ENCODE measurements around the gene EHF. TPM values are rescaled to one million over a fixed set of nuclear protein-coding genes. Genes with fewer than 3 reads are reported as not detected.

EHF gene
- total RNA-seq, 1 experiment from 2014 or later: 0.51 TPM

DNA sequence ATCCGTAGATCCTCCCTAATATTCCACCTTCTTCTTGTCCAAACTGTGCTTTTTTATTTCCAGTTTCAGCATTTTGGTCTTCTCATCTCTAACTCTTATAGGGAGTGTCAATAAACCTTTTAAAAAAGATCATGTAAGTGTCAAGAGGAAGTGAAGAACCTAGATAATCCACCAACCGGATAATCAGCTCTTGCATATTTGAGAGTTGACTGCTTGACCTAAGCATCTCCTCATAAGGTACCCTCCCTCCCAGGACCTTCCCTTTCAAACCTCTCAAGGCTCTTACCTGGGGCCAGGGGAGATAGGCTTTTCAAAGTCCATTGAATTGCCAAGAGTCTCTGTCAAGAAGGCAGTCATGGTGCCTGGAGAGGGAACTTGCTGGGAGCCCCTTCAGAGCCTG, 691 bp upstream of the EHF start:
- ChIA-PET POLR2A (no interaction called here), CTCF (no interaction called here)
- BruUV-seq (replicated peaks): no TSS peak
- H3K27me3 ChIP-seq (ENCODE audit: control insufficient read depth, insufficient read depth, low read length): no peaks in the 10 kb centered on the region
- H3K4me3 ChIP-seq (ENCODE audit: low read depth in 2 of 2, low read length in 2 of 2): no peak overlapping the region
- no peak for ATAC-seq
- H3K27ac ChIP-seq (ENCODE audit: low read length): no peak overlapping the region
- TF ChIP-seq POLR2AphosphoS5 (IDR thresholded peaks at IDR 0.05; ENCODE audit: low read depth, low read length) (no peak), TCF7L2 (IDR thresholded peaks at IDR 0.05; ENCODE audit: low read depth, low read length) (no peak), SIN3A (IDR thresholded peaks at IDR 0.05; ENCODE audit: borderline replicate concordance, insufficient read depth, low read depth, low read length) (no peak)
- TF ChIP-seq, protein P1, sequence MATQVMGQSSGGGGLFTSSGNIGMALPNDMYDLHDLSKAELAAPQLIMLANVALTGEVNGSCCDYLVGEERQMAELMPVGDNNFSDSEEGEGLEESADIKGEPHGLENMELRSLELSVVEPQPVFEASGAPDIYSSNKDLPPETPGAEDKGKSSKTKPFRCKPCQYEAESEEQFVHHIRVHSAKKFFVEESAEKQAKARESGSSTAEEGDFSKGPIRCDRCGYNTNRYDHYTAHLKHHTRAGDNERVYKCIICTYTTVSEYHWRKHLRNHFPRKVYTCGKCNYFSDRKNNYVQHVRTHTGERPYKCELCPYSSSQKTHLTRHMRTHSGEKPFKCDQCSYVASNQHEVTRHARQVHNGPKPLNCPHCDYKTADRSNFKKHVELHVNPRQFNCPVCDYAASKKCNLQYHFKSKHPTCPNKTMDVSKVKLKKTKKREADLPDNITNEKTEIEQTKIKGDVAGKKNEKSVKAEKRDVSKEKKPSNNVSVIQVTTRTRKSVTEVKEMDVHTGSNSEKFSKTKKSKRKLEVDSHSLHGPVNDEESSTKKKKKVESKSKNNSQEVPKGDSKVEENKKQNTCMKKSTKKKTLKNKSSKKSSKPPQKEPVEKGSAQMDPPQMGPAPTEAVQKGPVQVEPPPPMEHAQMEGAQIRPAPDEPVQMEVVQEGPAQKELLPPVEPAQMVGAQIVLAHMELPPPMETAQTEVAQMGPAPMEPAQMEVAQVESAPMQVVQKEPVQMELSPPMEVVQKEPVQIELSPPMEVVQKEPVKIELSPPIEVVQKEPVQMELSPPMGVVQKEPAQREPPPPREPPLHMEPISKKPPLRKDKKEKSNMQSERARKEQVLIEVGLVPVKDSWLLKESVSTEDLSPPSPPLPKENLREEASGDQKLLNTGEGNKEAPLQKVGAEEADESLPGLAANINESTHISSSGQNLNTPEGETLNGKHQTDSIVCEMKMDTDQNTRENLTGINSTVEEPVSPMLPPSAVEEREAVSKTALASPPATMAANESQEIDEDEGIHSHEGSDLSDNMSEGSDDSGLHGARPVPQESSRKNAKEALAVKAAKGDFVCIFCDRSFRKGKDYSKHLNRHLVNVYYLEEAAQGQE (IDR thresholded peaks at IDR 0.05; ENCODE audit: insufficient read depth in 1 of 2, low read depth in 2 of 2, low read length in 1 of 2): no peak
- TF ChIP-seq, protein P2, sequence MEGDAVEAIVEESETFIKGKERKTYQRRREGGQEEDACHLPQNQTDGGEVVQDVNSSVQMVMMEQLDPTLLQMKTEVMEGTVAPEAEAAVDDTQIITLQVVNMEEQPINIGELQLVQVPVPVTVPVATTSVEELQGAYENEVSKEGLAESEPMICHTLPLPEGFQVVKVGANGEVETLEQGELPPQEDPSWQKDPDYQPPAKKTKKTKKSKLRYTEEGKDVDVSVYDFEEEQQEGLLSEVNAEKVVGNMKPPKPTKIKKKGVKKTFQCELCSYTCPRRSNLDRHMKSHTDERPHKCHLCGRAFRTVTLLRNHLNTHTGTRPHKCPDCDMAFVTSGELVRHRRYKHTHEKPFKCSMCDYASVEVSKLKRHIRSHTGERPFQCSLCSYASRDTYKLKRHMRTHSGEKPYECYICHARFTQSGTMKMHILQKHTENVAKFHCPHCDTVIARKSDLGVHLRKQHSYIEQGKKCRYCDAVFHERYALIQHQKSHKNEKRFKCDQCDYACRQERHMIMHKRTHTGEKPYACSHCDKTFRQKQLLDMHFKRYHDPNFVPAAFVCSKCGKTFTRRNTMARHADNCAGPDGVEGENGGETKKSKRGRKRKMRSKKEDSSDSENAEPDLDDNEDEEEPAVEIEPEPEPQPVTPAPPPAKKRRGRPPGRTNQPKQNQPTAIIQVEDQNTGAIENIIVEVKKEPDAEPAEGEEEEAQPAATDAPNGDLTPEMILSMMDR (IDR thresholded peaks at IDR 0.05): no peak
- H3K36me3 ChIP-seq (ENCODE audit: control insufficient read depth, insufficient read depth, low read length): no peaks in the 10 kb centered on the region
- no peaks in the 10 kb centered on the region; the same call in 1 of the 2 replicates for H3K4me1 ChIP-seq (ENCODE audit: control insufficient read depth, insufficient read depth, low read length)
- no peaks in the 10 kb centered on the region for H3K9me3 ChIP-seq (ENCODE audit: control insufficient read depth, insufficient read depth, low read depth, low read length)
- DNase-seq (ENCODE audit: low read depth, low spot score): no peak
- in situ Hi-C loops (cut with HindIII; ENCODE audit: low pct_unique_long_range_greater_than_20kb, low sequenced_read_pairs) (no loop called here), intact Hi-C loops (cut with micrococcal nuclease; ENCODE audit: unreplicated experiment) (no loop called here)

DNA sequence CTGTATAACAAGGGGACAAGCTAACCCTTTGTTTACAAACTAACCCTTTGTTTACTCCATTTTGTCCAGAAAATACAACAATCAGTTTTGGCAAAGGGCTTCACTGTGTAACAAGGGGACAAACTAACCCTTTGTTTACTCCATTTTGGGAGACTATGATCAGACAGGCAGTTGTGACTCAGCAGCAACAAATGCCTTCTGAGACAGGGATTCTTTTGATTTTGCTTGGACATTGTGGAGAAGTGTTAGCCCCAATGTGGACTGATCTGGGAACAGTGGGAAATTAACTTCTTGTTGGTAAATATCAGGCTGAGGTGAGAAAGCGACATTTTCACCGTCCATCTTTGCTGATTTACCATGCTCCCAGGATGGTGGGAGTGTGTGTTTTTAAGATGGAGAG, 983 bp downstream of the EHF start:
- TF ChIP-seq, protein P1 (IDR thresholded peaks at IDR 0.05; ENCODE audit: insufficient read depth in 1 of 2, low read depth in 2 of 2, low read length in 1 of 2): no peak
- TF ChIP-seq, protein P2 (IDR thresholded peaks at IDR 0.05): no peak
- TF ChIP-seq SIN3A (IDR thresholded peaks at IDR 0.05; ENCODE audit: borderline replicate concordance, insufficient read depth, low read depth, low read length): no peak
- TF ChIP-seq TCF7L2 (IDR thresholded peaks at IDR 0.05; ENCODE audit: low read depth, low read length): no peak
- TF ChIP-seq POLR2AphosphoS5 (IDR thresholded peaks at IDR 0.05; ENCODE audit: low read depth, low read length): no peak
- H3K36me3 ChIP-seq (ENCODE audit: control insufficient read depth, insufficient read depth, low read length): no peaks in the 10 kb centered on the region
- CTCF ChIA-PET: no interaction called here
- no peak overlapping the region for H3K4me3 ChIP-seq (ENCODE audit: low read depth in 2 of 2, low read length in 2 of 2)
- no peaks in the 10 kb centered on the region for H3K27me3 ChIP-seq (ENCODE audit: control insufficient read depth, insufficient read depth, low read length)
- ATAC-seq: no peak
- no peak for DNase-seq (ENCODE audit: low read depth, low spot score)
- POLR2A ChIA-PET: no interaction called here
- BruUV-seq (replicated peaks): no TSS peak
- H3K4me1 ChIP-seq (ENCODE audit: control insufficient read depth, insufficient read depth, low read length): no peaks in the 10 kb centered on the region; the same call in 1 of the 2 replicates
- in situ Hi-C loops (cut with HindIII; ENCODE audit: low pct_unique_long_range_greater_than_20kb, low sequenced_read_pairs) (no loop called here), intact Hi-C loops (cut with micrococcal nuclease; ENCODE audit: unreplicated experiment) (no loop called here)
- no peaks in the 10 kb centered on the region for H3K9me3 ChIP-seq (ENCODE audit: control insufficient read depth, insufficient read depth, low read depth, low read length)
- H3K27ac ChIP-seq (ENCODE audit: low read length): no peak overlapping the region
